DMS153 treated with DMSO at 0.1 percent for 48 hours (cell line): ENCODE measurements around the gene GSN.

ENCODE experiments used
- DNase-seq: peaks from one replicate; lab custom pipeline; 2025; ENCODE audit not compliant: unreplicated experiment; lab: John Stamatoyannopoulos, UW

Gene GSN

GRCh38 chr9:121322037-121322736, 54.2 kb downstream of the GSN start:
- DNase-seq: no peak

- no peak for DNase-seq
Measured at GRCh38 chr9:121322737-121323448, 54.9 kb downstream of the GSN start.

GRCh38 chr9:121323449-121324151, 55.6 kb downstream of the GSN start:
- no peak for DNase-seq

GRCh38 chr9:121324316-121324715, 56.4 kb downstream of the GSN start:
- no peak for DNase-seq

- DNase-seq: no peak
Measured at GRCh38 chr9:121324755-121325154, 56.8 kb downstream of the GSN start.

GRCh38 chr9:121325387-121325786, 57.4 kb downstream of the GSN start:
- DNase-seq: no peak

- DNase-seq: no peak
Measured at GRCh38 chr9:121326130-121326838, 58.3 kb downstream of the GSN start.

GRCh38 chr9:121326901-121327613, 59.1 kb downstream of the GSN start:
- DNase-seq: no peak

GRCh38 chr9:121328476-121328875, 60.5 kb downstream of the GSN start:
- DNase-seq: no peak

- DNase-seq: no peak
Measured at GRCh38 chr9:121328876-121329681, 61.1 kb downstream of the GSN start.

GRCh38 chr9:121331549-121331948, 63.6 kb downstream of the GSN start:
- DNase-seq: no peak

- no peak for DNase-seq
Measured at GRCh38 chr9:121331992-121332685, 64.2 kb downstream of the GSN start.

GRCh38 chr9:121333950-121334773, 66.2 kb downstream of the GSN start:
- DNase-seq: no peak

- DNase-seq: no peak
Measured at GRCh38 chr9:121336665-121337064, 68.7 kb downstream of the GSN start.

GRCh38 chr9:121339437-121339836, 71.5 kb downstream of the GSN start:
- no peak for DNase-seq

- no peak for DNase-seq
Measured at GRCh38 chr9:121340676-121341392, 72.9 kb downstream of the GSN start.

- no peak for DNase-seq
Measured at GRCh38 chr9:121344184-121344583, 76.2 kb downstream of the GSN start.

- DNase-seq: no peak
Measured at GRCh38 chr9:121345070-121345469, 77.1 kb downstream of the GSN start.
